HG02798 (cell line): ENCODE results near the gene LHB.

Experiments
- ATAC-seq: cut with Tn5 transposase; IDR thresholded peaks from one replicate; pipeline ENCODE4 v1.9.1; 2021; ENCODE audit warnings: mild to moderate bottlenecking; ENCODE audit not compliant: unreplicated experiment, poor library complexity

Gene LHB

GRCh38 chr19:49014870-49015255, 2.0 kb downstream of the LHB start:
- no peak for ATAC-seq

DNA sequence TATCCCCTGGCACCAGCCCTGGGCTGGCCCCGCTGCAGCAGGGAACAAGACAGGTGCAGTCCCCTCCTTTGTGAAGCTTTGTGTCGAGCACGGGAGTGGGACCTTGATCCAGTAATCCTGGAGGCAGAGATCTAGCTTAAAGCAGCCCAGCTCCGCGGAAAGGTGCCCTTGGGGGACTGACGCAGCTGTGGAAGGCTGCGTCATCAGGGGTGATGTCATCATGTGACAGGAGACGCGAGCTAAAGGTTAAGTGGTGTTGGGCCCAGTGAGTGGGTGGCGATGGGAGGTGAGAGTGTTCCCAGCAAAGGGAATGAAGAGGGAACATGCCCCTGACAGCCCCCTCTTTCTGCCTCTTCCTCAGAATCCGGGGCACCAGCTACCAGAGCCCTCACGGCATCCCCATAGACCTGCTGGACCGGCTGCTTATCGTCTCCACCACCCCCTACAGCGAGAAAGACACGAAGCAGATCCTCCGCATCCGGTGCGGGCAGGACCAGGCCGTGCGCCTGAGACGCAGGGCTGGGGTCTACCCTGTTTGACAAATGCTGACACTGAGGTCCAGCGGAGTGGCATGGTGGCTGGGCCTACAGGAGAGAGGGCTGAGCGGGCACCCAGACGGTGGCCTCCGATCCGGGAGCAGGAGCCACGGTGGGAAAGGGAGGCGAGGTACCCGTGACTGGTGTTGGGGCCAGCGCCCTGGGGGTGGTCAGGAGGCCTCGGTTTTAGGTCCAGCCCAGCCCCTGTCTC, 2.6 kb downstream of the LHB start:
- no peak for ATAC-seq

- no peak for ATAC-seq
Measured at GRCh38 chr19:49011194-49011593, 5.7 kb downstream of the LHB start.

GRCh38 chr19:49010453-49010852, 6.4 kb downstream of the LHB start:
- no peak for ATAC-seq

- ATAC-seq = no peak
Measured at GRCh38 chr19:49009828-49010227, 7.1 kb downstream of the LHB start.

- ATAC-seq = no peak
Measured at GRCh38 chr19:49006905-49007304, 10.0 kb downstream of the LHB start.

GRCh38 chr19:49004964-49005614, 11.8 kb downstream of the LHB start:
- no peak for ATAC-seq

GRCh38 chr19:49004133-49004532, 12.8 kb downstream of the LHB start:
- ATAC-seq = no peak

- ATAC-seq = no peak
Measured at GRCh38 chr19:48999481-49000325, 17.2 kb downstream of the LHB start.

GRCh38 chr19:48997972-48998371, 18.9 kb downstream of the LHB start:
- no peak for ATAC-seq

DNA sequence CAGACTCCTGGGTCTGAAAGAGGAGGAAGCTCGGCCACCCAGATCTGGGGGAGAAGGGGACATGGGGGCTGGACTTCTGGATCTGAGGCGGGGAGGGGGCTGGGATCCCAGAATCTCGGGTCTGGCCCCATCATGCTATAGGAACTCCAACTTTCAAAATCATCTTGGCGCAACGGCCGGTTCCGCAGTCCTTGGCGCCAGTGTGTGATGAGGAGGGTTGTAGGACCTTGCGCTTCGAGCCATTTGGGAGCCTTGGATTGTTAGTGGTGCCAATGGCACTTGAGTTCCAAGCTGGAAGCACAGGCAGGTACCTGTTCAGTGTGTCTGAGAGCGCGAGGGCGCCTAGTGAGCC, 22.9 kb downstream of the LHB start:
- ATAC-seq = no peak

GRCh38 chr19:48993175-48994034, 23.5 kb downstream of the LHB start, which contains the start of the genes GYS1 and RUVBL2:
Gene GYS1 (minus strand): TSS chr19:48993309. CDS start chr19:48993112, 197 bp downstream.
Gene RUVBL2 (plus strand): TSS chr19:48993887. CDS start chr19:48993912, 25 bp downstream.
- peak; percentile 93 for ATAC-seq

DNA sequence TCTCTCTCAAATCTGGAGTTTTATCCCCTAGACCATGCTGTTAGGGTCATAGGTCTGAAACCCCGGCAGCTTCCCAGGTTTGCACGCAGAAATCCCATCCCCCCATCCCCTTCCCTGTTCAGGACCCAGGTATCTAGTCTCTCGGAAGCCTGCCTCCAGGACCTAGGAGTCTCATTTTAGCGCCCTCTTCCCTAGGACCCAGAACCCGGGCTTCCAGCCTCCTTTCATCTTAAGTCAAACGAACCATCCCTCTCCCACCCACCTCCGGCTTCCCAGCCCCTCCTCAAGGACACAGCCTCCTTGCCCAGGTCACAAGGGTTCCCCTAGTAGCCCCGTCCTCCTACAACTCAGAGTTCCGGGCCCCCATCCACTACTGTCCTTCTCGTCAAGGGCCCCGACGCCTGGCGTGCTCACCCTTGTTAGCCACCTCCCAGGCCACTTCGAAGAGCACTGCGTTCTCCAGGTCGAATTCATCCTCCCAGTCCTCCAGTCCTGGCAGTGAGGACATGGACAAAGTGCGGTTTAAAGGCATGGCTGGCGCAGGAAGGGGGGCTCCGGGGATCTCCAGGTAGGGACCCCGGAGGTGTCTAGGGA, 24.2 kb downstream of the LHB start:
- ATAC-seq = no peak

DNA sequence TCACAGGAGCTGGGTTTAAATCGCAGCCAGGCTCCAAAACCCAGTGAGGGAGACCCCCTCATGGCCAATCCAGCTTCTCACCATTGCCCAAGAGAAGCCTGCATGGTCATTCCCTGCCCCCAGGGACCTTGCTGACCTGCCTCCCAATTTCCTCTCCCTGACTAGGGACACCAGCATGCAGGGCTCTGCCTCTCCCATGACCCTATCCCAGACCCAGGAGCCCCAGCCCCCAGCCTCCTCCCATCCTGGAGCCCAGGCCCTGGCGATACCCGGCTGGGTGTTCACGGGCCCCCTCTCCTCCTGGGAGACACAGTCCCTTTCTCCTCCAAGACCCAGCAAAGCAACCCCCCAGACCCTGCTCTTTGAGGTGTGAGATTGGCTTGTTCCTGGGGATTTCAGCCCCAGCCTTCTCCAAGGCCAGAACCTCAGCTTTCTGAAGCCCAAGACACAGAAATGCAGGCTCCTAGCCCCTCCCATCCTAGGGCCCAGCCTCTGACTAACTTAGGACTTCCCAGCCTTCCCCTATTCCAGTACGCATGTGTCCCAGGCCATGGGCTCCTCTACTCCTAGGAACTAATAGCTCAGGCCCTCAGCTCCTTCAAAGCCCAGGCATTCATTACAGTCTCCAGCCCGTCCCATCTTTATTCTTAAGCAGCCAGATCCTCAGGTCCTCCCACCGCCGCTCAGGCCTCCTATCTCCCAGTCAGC, 24.9 kb downstream of the LHB start:
- no peak for ATAC-seq

GRCh38 chr19:48991011-48991609, 25.8 kb downstream of the LHB start:
- no peak for ATAC-seq

DNA sequence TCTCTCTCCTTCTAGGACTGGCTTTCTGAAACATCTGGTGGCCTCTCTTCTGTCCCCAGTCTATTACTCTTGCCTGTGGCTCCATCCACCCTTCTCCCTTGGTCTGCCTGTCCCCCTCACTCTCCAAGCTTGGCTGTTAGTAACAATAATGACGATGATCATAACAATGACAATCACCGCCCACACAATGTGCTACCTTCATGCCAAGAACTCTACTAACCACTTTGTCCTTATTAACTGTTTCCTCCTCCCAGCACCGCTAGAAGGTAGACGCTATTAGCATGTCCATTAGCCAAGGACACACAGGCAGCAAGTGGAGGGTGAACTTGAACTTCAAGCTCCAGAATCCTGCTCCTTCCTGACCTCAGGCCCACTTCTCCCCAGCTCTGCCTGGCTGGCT, 26.5 kb downstream of the LHB start:
- no peak for ATAC-seq

- no peak for ATAC-seq
Measured at GRCh38 chr19:48989701-48990291, 27.1 kb downstream of the LHB start.

GRCh38 chr19:48988860-48989259, 28.0 kb downstream of the LHB start:
- no peak for ATAC-seq
